GM18505 (cell line): Measurements from ENCODE around the gene C1orf105.
"Not testable (repeated sequence)": the region's sequence is repeated elsewhere in the genome, so short reads cannot be mapped to it uniquely, and the experiment has no call there.

ENCODE experiments used
- ATAC-seq: cut with Tn5 transposase; IDR thresholded peaks from one replicate; pipeline ENCODE4 v1.9.1; 2021; ENCODE audit not compliant: unreplicated experiment
- POLR2A ChIP-seq: IDR thresholded peaks from 4 replicates; pipeline ENCODE4 v1.6.1; 2011; ENCODE audit warnings: borderline replicate concordance; ENCODE audit not compliant: insufficient read depth, insufficient read length; ENCODE audit errors: extremely low read depth

Gene C1orf105, protein sequence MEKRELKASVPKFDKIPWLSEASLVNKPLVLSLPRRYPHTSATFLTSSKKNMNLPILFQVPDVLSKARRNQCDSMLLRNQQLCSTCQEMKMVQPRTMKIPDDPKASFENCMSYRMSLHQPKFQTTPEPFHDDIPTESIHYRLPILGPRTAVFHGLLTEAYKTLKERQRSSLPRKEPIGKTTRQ

GRCh38 chr1:172420385-172420784 is at the start of gene C1orf105:
C1orf105 (plus strand) TSS chr1:172420685; CDS start chr1:172420886, 201 bp downstream.
- ATAC-seq: no peak

GRCh38 chr1:172371646-172372045 is 48.8 kb upstream of the C1orf105 start:
- not testable (repeated sequence) for ATAC-seq

More at GRCh38 chr1:172420385-172420784, at the start of gene C1orf105:
- no peak for TF ChIP-seq POLR2A

DNA sequence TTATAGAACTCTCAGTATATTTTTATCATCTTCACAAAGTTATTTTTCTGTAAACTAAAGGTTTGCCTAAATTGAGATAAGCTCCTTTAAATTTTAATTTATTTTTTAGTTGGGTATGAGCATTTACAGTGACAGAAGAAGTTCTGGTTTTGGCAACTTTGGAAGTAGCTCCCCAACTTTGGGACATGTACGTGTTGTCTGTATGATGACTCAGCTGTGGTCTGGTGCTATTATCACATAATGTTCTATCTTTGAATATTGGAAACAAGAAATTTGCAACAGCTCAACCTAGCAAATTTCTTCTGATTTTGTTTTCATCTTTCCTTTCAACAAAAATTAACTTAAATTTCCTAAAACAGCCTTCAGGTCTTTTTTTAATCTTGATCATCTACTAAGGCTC is 46.6 kb upstream of the C1orf105 start:
- TF ChIP-seq POLR2A: no peak
- no peak for ATAC-seq

GRCh38 chr1:172375211-172375631 is 45.3 kb upstream of the C1orf105 start:
- no peak for TF ChIP-seq POLR2A
- ATAC-seq: no peak

DNA sequence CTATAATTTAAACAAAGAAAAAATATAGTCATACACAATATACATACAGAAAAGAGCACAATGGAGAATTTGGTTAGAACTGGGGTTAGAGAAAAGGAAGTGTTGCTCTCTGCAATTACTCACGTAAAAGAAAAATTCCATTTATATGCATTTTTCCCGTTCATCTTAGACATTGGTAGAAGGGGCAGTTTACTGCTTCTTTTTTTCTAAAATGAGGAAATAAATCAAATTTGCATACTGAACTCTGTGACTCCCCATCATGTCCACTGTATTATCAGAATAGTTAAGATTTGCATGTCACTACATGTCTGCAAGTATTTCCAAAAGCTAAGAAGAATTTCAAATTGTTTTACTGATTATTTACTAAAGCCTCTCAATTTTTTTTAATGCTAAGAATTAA is 44.1 kb upstream of the C1orf105 start:
- ATAC-seq: no peak

GRCh38 chr1:172377565-172377964 is 42.9 kb upstream of the C1orf105 start:
- no peak for ATAC-seq
- TF ChIP-seq POLR2A: no peak

More for the DNA sequence above, 44.1 kb upstream of the C1orf105 start:
- TF ChIP-seq POLR2A: no peak

GRCh38 chr1:172378109-172378760 is 42.2 kb upstream of the C1orf105 start:
- ATAC-seq: no peak
- no peak for TF ChIP-seq POLR2A

- peak; percentile 81 for ATAC-seq
These were observed 39.8 kb upstream of the C1orf105 start for GRCh38 chr1:172380441-172381244.

DNA sequence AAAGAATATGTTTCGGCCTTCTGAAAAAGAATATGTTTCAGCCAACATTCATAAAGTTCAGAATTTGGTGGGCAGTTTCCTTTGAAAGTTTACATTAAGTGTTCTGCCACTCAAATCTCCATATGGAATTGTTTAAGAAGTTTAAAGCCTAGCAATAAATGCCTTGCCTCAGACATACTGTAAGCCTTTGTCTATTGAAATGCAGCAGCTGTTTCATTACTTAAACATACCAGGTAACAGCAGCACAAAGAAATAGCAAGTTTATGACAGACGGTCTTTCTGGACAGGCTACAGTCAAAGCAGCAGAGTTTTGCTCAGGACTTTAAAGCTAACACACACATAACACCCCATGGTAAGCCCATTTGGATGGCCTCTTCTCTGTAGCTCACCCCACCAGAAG is 38.5 kb upstream of the C1orf105 start:
- ATAC-seq: no peak
- TF ChIP-seq POLR2A: no peak

More at GRCh38 chr1:172380441-172381244, 39.8 kb upstream of the C1orf105 start:
- TF ChIP-seq POLR2A: no peak

- no peak for TF ChIP-seq POLR2A
- ATAC-seq: no peak
These were observed 38.1 kb upstream of the C1orf105 start for GRCh38 chr1:172382406-172382805.

DNA sequence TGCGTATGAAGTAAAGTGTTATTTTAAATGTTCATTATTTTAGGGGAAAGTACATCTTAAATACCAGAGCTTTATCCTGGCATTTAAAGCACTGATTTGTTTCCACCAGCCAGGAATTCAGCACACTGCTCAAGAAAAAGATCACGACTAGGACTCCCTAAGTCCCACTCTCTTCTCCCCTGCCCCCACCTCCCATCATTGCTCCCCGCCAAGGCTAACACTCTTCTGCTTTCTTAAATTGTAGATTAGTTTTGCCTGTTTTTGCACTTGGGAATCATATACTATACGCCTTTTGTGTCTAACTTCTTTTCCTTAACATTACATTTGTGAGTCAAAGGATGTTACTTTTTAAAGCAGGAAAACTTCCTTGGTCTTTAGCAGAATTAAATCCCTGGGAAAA is 37.5 kb upstream of the C1orf105 start:
- ATAC-seq: no peak
- TF ChIP-seq POLR2A: no peak

GRCh38 chr1:172383536-172383935 is 36.9 kb upstream of the C1orf105 start:
- no peak for ATAC-seq
- TF ChIP-seq POLR2A: no peak

GRCh38 chr1:172384656-172385055 is 35.8 kb upstream of the C1orf105 start:
- TF ChIP-seq POLR2A: no peak
- no peak for ATAC-seq

- ATAC-seq: no peak
These were observed 34.4 kb upstream of the C1orf105 start for GRCh38 chr1:172386046-172386445.

More at GRCh38 chr1:172386046-172386445, 34.4 kb upstream of the C1orf105 start:
- no peak for TF ChIP-seq POLR2A
